Esophagus squamous epithelium (tissue), 5 donors: ENCODE results near the gene C19orf81. TPM values are rescaled to one million over a fixed set of nuclear protein-coding genes. Genes with fewer than 3 reads are reported as not detected.

ENCODE experiments used
- DNase-seq: peaks from one replicate; lab custom pipeline; 2025; lab: John Stamatoyannopoulos, UW
- H3K27ac ChIP-seq, 4 donors: fragments of 200-600 bp; sonication (generic); one replicate each; pipeline ENCODE4 v1.5.1; 2016 to 2019; ENCODE audit warnings: mild to moderate bottlenecking in 1 of 4
- H3K27me3 ChIP-seq, 4 donors: fragments of 200-600 bp; sonication (generic); 1 replicate in 3 of 4; 2 replicates in 1 of 4; pipeline versions ENCODE4 v1.5.1 to v1.6.0; 2017 to 2021; ENCODE audit warnings: antibody characterized with exemption in 1 of 4
- H3K36me3 ChIP-seq, 3 donors: fragments of 200-600 bp; sonication (generic); one replicate each; pipeline ENCODE4 v1.5.1; 2016 to 2019
- H3K4me1 ChIP-seq, 3 donors: fragments of 200-600 bp; sonication (generic); one replicate each; pipeline ENCODE4 v1.5.1; 2017 to 2019
- H3K4me3 ChIP-seq, 4 donors: fragments of 200-600 bp; sonication (generic); 1 replicate in 3 of 4; 2 replicates in 1 of 4; pipeline ENCODE4 v1.5.1; 2016 to 2019; ENCODE audit warnings: mild to moderate bottlenecking in 2 of 4, moderate library complexity in 1 of 4
- H3K9me3 ChIP-seq, 3 donors: fragments of 200-600 bp; sonication (generic); one replicate each; pipeline ENCODE4 v1.5.1; 2016 to 2019
- POLR2A ChIP-seq, 4 donors: fragments of 450-650 bp; IDR thresholded peaks; one replicate each; pipeline ENCODE4 v1.6.1; 2017; ENCODE audit warnings: antibody characterized with exemption in 4 of 4, mild to moderate bottlenecking in 4 of 4, moderate library complexity in 3 of 4
- WGBS, 2 donors: methylation state at CpG; one replicate each; pipeline ENCODE4 v1.1.5; 2018; 5-methylcytosine and 5-hydroxymethylcytosine counted together
- intact Hi-C: fragments of 100-400 bp; cut with DNase I; formaldehyde crosslinking; loops from one replicate; pipeline ENCODE4 v1.15.0; 2022
- total RNA-seq, 4 donors: library from RNA; depleted of rRNA; stranded (reverse); fragments of >200 nt; gene quantifications; one replicate each; pipeline ENCODE4 v1.1.0, GENCODE V29; 2016
- TF ChIP-seq, protein P1 (sequence below), 6 experiments: fragments of 450-650 bp in 4 of 6; fragments of 200-600 bp in 2 of 6; sonication (generic) in 2 of 6; IDR thresholded peaks; one replicate each; pipeline ENCODE4 v1.5.1; 2016 to 2019; ENCODE audit warnings: antibody characterized with exemption in 6 of 6, mild to moderate bottlenecking in 4 of 6, moderate library complexity in 4 of 6
- donor health status: DM: yes; HTN: yes; CAD: no.

Gene C19orf81
- total RNA-seq, 4 donors from 2014 or later = not detected

DNA sequence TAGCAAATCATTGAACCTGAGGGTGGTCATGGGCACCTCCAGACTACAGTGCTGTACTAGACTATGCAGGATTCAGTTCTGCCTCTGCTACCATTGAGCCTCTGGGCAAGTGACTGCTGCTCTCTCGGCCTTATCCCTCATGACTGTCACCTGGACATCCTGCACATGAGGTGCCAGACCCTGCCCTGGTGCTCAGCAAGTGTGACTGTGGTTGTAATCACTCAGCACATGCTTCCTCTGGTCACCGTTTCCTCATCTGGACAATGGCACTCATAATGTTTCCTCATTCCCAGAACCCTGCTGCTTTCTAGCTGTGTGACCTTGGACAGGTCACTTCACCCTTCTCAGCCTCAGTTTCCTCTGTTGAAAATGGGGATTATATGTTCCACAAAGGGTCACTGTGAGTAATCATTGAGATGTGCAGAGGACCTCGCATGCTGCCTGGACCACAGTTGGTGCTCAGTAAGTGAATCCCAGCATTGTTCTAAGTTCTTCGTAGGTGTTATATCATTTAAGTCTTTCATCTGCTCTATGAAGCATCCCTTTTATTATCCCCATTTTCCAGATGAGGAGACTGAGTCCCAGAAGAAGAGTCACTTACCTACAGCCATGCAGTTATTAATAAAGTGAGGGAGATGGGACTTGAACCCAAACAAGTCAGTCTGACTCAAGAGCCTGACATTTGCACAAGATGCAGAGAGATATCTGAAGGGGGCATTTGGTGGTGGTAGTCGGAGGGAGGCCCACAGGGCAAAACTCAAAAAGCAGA lies 12.7 kb upstream of the C19orf81 start:
- Histone ChIP-seq H3K27ac (no peak overlapping the region), H3K27me3 (peaks cover 0 to 75% (median 3%) of the 10 kb centered on the region in 4 donors), H3K4me1 (peaks cover 0 to 14% (median 0%) of the 10 kb centered on the region in 3 donors), H3K9me3 (peaks cover 0 to 23% (median 0%) of the 10 kb centered on the region in 3 donors), H3K36me3 (no peaks in the 10 kb centered on the region), H3K4me3 (no peak overlapping the region)
- intact Hi-C loops = no loop called here
- DNase-seq = no peak
- no peak for TF ChIP-seq POLR2A (IDR thresholded peaks at IDR 0.05)
- TF ChIP-seq, protein P1, sequence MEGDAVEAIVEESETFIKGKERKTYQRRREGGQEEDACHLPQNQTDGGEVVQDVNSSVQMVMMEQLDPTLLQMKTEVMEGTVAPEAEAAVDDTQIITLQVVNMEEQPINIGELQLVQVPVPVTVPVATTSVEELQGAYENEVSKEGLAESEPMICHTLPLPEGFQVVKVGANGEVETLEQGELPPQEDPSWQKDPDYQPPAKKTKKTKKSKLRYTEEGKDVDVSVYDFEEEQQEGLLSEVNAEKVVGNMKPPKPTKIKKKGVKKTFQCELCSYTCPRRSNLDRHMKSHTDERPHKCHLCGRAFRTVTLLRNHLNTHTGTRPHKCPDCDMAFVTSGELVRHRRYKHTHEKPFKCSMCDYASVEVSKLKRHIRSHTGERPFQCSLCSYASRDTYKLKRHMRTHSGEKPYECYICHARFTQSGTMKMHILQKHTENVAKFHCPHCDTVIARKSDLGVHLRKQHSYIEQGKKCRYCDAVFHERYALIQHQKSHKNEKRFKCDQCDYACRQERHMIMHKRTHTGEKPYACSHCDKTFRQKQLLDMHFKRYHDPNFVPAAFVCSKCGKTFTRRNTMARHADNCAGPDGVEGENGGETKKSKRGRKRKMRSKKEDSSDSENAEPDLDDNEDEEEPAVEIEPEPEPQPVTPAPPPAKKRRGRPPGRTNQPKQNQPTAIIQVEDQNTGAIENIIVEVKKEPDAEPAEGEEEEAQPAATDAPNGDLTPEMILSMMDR (IDR thresholded peaks at IDR 0.05) = no peak
- 72 to 74% methylated on average over 3 to 5 of the region's 5 CpGs for WGBS, 2 donors

DNA sequence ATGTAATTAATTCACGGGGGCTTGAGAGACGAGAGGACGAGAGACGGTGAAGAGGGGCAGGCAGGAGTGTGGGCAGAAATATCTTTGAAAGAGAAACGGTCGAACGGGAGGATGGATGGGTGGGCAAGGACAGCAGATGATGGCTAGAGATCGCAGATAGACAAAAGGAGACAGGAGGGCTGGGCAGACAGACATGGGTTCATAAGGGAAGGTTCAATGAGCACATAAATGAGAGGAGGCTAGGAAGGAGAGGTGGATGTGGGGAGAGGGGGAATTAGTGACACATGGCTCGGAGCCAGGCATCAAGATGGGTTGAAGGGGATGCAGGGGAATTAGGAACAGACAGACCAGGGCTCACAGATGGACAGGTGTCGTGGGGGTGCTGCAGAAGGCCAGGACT lies 10.6 kb upstream of the C19orf81 start:
- no peak overlapping the region for H3K27ac ChIP-seq
- DNase-seq = no peak
- TF ChIP-seq, protein P1 (IDR thresholded peaks at IDR 0.05) = no peak
- TF ChIP-seq POLR2A (IDR thresholded peaks at IDR 0.05) = no peak
- peaks cover 0 to 82% (median 3%) of the 10 kb centered on the region in 4 donors for H3K27me3 ChIP-seq
- intact Hi-C loops = no loop called here
- no peak overlapping the region for H3K4me3 ChIP-seq
- no peaks in the 10 kb centered on the region for H3K36me3 ChIP-seq
- H3K9me3 ChIP-seq = peaks cover 0 to 18% (median 0%) of the 10 kb centered on the region in 3 donors
- peaks cover 0 to 14% (median 0%) of the 10 kb centered on the region in 3 donors for H3K4me1 ChIP-seq
- 39 to 40% methylated on average over 10 of the region's 10 CpGs for WGBS, 2 donors

DNA sequence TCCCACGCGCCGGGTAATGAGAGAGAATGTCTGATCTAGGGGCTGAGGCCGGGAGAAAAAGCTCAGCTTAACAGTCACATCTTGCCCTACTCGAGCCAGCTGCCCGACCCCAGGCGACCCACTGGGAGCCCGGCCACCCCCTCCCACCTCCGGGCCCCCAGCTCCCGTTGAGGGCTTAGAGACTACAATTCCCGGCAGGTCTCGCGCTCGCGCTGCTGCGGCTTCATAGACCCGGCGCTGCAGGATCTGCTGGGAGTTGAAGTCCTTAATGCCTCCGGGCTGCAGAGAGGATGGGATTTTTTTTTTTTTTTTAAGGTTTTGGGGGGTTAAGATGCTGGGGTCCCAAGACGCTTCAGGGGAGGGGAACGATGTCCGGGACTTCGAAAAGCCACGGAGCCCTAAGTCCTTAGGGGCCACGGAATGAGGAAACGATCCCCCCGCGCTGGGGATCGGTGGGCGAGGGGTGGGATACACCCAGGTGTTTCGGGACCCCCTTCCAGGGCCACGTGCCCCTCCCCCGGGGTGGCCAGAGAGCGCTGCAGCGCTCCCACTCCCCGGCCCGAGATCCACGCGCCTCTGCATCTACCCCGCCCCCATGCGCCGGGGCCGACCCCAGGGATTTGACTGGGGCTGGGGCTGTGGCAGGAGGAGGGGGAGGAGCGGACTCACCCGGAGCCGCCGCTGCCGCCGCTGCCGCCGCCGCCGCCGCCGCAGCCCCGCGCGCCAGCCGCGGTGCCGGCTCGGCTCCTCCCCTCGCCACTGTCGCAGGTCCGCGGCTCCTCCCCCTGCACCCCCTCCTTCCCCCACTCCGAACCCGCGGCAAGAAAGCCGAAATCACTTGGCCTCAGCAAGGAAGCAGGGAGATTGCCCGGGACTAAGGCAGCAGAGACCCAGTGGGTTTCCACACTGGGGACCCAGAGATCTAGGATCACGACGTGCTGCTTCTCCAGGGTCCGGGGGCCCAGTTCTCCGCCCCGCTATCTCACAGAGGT lies 9.8 kb upstream of the C19orf81 start, which contains the start of gene SYT3:
Gene SYT3, minus strand, starts transcription at position 761 of the 992 bp plus-strand sequence. CDS start 2,470 bp downstream, outside the sequence.
- intact Hi-C loops = no loop called here
- TF ChIP-seq POLR2A (IDR thresholded peaks at IDR 0.05) = no peak
- TF ChIP-seq, protein P1 (IDR thresholded peaks at IDR 0.05) = no peak
- WGBS, 2 donors = 1 to 12% methylated on average over 12 to 26 of the region's 76 CpGs
- peaks cover 0 to 14% (median 0%) of the 10 kb centered on the region in 3 donors for H3K4me1 ChIP-seq
- no peak within 1 kb of the TSS for H3K27ac ChIP-seq
- peak within 1 kb of the TSS in 3 of 4 donors; percentile 49 to 70 (median 52) for H3K4me3 ChIP-seq
- no peaks in the 10 kb centered on the region for H3K36me3 ChIP-seq
- H3K27me3 ChIP-seq = peaks cover 0 to 91% (median 3%) of the 10 kb centered on the region in 4 donors
- peaks cover 0 to 10% (median 0%) of the 10 kb centered on the region in 3 donors for H3K9me3 ChIP-seq
- DNase-seq = no peak

DNA sequence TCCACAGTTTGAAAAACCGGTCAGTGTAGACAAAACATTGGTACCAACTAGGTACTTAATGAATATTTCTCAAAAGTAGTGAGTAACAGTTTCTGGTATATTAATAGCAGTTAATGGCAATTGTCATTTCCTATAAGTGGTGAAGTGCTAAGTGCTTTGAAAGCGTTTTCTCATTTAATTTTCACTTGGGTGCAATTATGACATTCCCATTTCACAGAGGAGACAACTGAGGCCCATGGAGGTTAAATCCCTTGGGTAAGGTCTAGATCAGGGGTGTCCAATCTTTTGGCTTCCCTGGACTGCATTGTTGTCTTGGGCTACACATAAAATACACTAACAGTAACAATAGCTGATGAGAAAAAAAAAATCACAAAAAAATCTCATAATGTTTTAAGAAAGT lies 8.9 kb upstream of the C19orf81 start:
- no peak for DNase-seq
- intact Hi-C loops = no loop called here
- no peak overlapping the region for H3K27ac ChIP-seq
- H3K4me3 ChIP-seq = no peak overlapping the region
- H3K36me3 ChIP-seq = no peaks in the 10 kb centered on the region
- TF ChIP-seq POLR2A (IDR thresholded peaks at IDR 0.05) = no peak
- TF ChIP-seq, protein P1 (IDR thresholded peaks at IDR 0.05) = no peak
- peaks cover 0 to 97% (median 3%) of the 10 kb centered on the region in 4 donors for H3K27me3 ChIP-seq
- peaks cover 0 to under 1% (median 0%) of the 10 kb centered on the region in 3 donors for H3K9me3 ChIP-seq
- WGBS, 2 donors = 46 to 74% methylated on average over 2 of the region's 2 CpGs
- peaks cover 0 to 14% (median 0%) of the 10 kb centered on the region in 3 donors for H3K4me1 ChIP-seq
